PFSK-1 (cell line): ENCODE measurements around the gene SORCS3.

ENCODE experiments used
- POLR2AphosphoS5 ChIP-seq: IDR thresholded peaks from 2 replicates; pipeline ENCODE4 v1.6.1; 2012; ENCODE audit warnings: low read depth, mild to moderate bottlenecking, control low read depth, low read length, moderate library complexity
- TF ChIP-seq, protein P1 (sequence below), 2 experiments: IDR thresholded peaks; 2 replicates each; pipeline versions ENCODE4 v1.6.1 to v1.8.0; 2011 to 2012; ENCODE audit warnings: low read depth in 2 of 2, low read length in 2 of 2, control low read depth in 1 of 2, inconsistent platforms in 1 of 2, mild to moderate bottlenecking in 1 of 2, moderate library complexity in 1 of 2; ENCODE audit not compliant: insufficient read depth in 1 of 2

DNA sequence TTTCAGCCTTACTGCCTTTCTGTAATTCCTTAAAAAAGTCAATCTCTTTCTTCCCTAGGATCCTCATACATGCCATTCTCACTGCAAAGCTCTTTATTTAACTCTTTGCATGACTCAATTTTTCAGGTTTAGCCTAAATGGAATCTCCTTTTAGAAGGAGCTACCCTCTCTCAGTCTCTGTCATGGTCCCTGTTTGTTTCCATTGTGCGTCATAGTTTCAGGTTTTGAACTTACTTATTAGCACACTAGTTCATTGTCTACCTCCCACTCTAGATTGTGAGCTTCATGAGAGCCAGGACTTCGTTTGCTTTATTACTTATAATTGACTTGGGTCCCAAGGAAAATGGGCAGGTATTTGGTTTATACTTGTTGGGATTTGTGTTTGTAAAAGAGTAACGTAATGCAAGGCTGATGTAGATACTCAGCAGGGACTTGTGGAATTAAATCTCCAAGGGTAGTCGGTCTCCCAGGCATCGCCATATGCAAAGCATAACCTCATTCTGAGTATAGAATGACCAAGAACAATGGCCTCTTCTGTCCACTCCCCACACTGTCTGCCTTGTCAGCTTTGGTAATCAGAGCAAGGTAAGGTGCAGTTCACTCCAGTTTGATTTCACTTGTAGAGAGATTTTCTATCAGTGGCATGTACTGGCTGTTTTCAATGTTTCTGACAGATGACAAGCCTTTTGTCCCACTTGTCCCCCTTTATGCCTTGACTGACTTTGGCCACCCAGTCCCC is 252.0 kb downstream of the SORCS3 start:
- TF ChIP-seq POLR2AphosphoS5 = no peak
- TF ChIP-seq, protein P1, sequence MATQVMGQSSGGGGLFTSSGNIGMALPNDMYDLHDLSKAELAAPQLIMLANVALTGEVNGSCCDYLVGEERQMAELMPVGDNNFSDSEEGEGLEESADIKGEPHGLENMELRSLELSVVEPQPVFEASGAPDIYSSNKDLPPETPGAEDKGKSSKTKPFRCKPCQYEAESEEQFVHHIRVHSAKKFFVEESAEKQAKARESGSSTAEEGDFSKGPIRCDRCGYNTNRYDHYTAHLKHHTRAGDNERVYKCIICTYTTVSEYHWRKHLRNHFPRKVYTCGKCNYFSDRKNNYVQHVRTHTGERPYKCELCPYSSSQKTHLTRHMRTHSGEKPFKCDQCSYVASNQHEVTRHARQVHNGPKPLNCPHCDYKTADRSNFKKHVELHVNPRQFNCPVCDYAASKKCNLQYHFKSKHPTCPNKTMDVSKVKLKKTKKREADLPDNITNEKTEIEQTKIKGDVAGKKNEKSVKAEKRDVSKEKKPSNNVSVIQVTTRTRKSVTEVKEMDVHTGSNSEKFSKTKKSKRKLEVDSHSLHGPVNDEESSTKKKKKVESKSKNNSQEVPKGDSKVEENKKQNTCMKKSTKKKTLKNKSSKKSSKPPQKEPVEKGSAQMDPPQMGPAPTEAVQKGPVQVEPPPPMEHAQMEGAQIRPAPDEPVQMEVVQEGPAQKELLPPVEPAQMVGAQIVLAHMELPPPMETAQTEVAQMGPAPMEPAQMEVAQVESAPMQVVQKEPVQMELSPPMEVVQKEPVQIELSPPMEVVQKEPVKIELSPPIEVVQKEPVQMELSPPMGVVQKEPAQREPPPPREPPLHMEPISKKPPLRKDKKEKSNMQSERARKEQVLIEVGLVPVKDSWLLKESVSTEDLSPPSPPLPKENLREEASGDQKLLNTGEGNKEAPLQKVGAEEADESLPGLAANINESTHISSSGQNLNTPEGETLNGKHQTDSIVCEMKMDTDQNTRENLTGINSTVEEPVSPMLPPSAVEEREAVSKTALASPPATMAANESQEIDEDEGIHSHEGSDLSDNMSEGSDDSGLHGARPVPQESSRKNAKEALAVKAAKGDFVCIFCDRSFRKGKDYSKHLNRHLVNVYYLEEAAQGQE (IDR thresholded peaks at IDR 0.05; ENCODE audit: insufficient read depth in 1 of 2, low read depth in 2 of 2, low read length in 2 of 2) = no peak
